Epithelial cell of esophagus (primary cell): Measurements from ENCODE around the gene KRAS.

Experiments
- DNase-seq: peaks from one replicate; pipeline ENCODE4 v3.0.0; 2010; ENCODE audit warnings: low read depth
- H3K4me3 ChIP-seq: 2 replicates; pipeline ENCODE4 v1.5.1; 2011; ENCODE audit warnings: mild to moderate bottlenecking, low read length, control low read depth
- TF ChIP-seq, protein P1 (sequence below): IDR thresholded peaks from 2 replicates; pipeline ENCODE4 v1.5.1; 2011; ENCODE audit warnings: low read depth, mild to moderate bottlenecking, low read length, control low read depth, inconsistent platforms; ENCODE audit not compliant: insufficient read depth; ENCODE audit errors: missing control alignments

KRAS gene

DNA sequence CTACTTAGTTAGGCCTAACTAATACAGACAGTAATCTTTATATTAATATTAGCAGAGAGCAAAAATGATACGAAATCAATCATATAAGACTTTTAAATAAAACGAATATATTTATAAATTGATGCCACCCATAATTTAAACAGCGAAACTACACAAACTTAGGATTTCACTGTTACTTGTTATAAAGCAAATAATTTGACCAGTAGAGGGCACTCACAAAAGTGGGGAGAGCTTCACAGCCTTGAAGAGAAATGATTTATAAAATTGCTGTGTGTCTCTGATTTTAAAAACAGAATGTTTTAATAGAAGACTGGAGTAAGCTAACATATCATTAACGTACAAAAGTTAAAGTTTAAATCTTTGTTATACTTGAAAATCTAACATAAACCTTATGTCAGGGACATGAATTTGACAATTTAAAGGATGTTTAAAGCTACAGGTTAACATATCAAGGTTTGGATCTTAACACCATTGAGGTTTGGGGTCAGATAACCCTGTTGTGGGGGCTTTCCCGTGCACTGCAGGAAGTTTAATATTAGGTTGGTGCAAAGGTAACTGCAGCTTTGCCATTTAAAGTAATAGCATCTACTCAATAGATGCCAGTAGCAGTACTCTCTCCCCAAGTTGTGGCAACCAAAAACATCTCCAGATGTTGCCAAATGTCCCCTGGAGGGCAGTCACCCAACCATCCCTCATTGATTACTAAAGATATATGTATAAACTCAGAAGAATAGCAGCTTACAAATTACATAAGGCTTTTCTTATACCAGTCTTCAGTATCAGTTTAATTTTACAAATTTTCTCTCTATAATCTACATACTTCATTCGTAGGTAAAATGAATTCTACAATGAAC is 9.3 kb downstream of the KRAS start:
- TF ChIP-seq, protein P1, sequence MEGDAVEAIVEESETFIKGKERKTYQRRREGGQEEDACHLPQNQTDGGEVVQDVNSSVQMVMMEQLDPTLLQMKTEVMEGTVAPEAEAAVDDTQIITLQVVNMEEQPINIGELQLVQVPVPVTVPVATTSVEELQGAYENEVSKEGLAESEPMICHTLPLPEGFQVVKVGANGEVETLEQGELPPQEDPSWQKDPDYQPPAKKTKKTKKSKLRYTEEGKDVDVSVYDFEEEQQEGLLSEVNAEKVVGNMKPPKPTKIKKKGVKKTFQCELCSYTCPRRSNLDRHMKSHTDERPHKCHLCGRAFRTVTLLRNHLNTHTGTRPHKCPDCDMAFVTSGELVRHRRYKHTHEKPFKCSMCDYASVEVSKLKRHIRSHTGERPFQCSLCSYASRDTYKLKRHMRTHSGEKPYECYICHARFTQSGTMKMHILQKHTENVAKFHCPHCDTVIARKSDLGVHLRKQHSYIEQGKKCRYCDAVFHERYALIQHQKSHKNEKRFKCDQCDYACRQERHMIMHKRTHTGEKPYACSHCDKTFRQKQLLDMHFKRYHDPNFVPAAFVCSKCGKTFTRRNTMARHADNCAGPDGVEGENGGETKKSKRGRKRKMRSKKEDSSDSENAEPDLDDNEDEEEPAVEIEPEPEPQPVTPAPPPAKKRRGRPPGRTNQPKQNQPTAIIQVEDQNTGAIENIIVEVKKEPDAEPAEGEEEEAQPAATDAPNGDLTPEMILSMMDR: peak; percentile 55
- peak; percentile 62 for DNase-seq
- H3K4me3 ChIP-seq: no peak overlapping the region

DNA sequence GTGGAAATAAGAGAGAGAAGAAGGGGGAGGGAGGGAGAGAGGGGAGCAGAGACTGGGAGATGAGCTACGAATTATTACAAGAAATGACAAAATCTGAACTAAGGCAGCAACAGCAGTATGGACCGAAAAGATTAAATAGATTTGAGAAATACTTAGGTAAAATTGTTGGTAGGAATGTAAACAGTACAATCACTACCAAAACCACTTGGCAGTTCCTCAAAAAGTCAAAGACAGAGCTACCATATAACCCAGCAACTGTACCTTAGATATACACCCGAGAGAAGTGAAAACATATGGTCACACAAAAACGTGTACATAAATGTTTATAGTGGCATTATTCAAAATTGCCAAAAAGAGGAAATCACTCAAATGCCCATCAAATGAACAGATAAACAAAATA is 14.1 kb downstream of the KRAS start:
- TF ChIP-seq, protein P1: no peak
- DNase-seq: no peak
- no peak overlapping the region for H3K4me3 ChIP-seq

DNA sequence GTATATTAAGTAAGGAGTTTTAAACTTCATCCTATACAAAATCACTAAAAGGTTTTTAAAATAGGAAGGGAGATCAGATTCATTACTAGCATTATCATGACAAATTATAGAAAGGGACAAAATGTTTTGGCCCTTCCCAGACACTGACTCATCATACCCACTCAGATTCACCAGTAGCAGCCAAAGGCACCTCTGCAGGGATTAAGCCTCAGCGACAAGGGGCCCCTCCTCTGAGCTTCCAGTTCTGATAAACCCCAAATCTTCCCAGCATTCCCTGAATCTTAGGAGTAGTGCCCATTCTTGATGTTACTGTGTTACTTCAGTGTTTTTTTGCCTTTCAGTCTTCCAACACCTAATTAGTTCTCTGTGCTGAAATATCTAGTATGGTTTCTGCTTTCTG is 14.5 kb downstream of the KRAS start:
- TF ChIP-seq, protein P1: no peak
- no peak overlapping the region for H3K4me3 ChIP-seq
- DNase-seq: peak; percentile 21

DNA sequence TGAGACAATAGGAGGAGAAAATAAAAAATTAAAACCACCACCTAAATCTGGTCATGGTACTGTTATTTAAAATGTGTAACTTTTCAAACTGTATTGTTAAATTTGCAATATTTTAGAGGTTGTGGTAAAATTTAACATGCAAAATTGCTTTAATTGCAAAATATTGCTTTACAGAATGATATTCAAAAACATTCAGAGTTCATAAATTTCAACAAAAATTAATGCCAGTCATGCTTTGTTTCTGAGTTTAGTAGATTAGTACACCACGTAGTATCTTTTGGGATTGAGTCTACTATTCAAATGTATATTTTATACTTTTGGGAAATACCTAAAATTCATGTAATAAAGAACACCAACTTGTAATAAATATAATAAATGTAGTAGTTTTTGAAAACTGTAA is 37.4 kb downstream of the KRAS start:
- no peak for DNase-seq
- H3K4me3 ChIP-seq: no peak overlapping the region
- TF ChIP-seq, protein P1: no peak

DNA sequence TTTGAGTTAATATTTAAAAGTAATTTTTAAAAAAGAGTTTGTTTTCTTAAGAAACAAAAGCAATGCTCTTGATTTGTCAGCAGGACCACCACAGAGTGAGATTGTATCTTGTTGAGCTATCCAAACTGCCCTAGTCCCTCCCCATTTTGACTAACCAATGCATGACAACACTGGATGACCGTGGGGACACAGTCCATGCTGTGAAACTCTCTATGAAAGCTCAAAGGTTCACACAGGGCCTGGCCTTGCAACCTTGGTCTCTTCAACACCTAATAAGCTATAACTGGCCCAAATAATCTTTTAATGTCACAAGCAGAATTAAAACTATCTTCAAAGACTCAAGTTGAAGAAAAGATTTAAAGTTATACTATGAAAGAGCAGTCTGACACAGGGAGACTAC is 42.2 kb downstream of the KRAS start:
- no peak overlapping the region for H3K4me3 ChIP-seq
- TF ChIP-seq, protein P1: no peak
- no peak for DNase-seq

DNA sequence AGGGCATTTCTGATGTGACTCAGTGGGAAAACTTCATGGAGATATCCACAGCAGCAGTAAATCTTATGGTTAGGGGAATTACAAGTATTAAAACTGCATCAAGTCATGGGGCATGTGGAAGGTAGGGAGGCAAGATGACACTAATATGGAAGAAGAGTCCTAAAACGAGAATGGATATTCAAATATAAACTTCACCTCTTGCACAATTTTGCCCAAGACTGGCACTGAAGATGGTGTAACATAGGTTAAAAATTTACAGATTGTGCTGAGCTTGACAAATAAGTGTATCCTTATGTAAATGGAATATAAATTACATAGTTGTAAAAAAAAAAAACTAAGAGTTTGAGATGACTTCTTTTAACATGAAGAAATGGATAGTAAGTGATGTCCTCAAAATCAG is 42.9 kb downstream of the KRAS start:
- TF ChIP-seq, protein P1: no peak
- no peak for DNase-seq
- no peak overlapping the region for H3K4me3 ChIP-seq

DNA sequence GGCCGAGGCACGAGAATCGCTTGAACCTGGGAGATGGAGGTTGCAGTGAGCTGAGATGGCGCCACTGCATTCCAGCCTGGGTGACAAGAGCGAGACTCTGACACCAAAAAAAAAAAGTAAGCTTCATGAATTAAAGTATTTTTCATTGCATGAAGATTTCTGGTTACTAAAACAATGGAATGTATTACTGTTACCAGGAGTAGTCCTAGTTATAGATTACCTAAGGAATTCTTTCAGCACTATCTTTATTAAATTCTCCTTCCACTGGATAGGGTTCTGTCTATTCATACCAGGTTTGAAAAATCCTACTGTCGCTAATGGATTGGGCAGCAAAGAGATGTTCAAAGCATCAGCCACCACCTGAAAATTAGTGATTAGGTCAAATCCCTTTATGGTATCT is 43.3 kb downstream of the KRAS start:
- DNase-seq: no peak
- TF ChIP-seq, protein P1: no peak
- no peak overlapping the region for H3K4me3 ChIP-seq
